H1 (cell line): ENCODE measurements around the gene TAAR8. TPM values are rescaled to one million over a fixed set of nuclear protein-coding genes. Genes with fewer than 3 reads are reported as not detected.

Source experiments
- CHD2 ChIP-seq: IDR thresholded peaks from 2 replicates; pipeline ENCODE4 v1.6.1; 2012; ENCODE audit warnings: low read length, improper control_type of control experiment
- CREB1 ChIP-seq: IDR thresholded peaks from 2 replicates; pipeline ENCODE4 v1.6.1; 2012; ENCODE audit warnings: inconsistent platforms
- CTBP2 ChIP-seq: IDR thresholded peaks from 2 replicates; pipeline ENCODE4 v1.7.0; 2011; ENCODE audit warnings: borderline replicate concordance, mild to moderate bottlenecking, moderate library complexity, mixed read lengths, low read length; ENCODE audit not compliant: insufficient read depth, insufficient read length
- CTCF ChIP-seq, 3 experiments: IDR thresholded peaks; 1 replicate in 2 of 3; 2 replicates in 1 of 3; pipeline versions ENCODE4 v1.5.1 to v1.6.1; 2011; ENCODE audit warnings: low read length in 3 of 3, mild to moderate bottlenecking in 3 of 3, inconsistent platforms in 2 of 3, low read depth in 1 of 3, moderate library complexity in 1 of 3; ENCODE audit not compliant: insufficient read depth in 1 of 3; ENCODE audit errors: control extremely low read depth in 1 of 3
- EP300 ChIP-seq, 2 experiments: IDR thresholded peaks; 1 replicate in 1 of 2; 2 replicates in 1 of 2; pipeline ENCODE4 v1.6.1; 2011 to 2012; ENCODE audit warnings: low read depth in 2 of 2, low read length in 2 of 2, mild to moderate bottlenecking in 2 of 2, borderline replicate concordance in 1 of 2, inconsistent platforms in 1 of 2, moderate library complexity in 1 of 2
- JUND ChIP-seq: IDR thresholded peaks from 2 replicates; pipeline ENCODE4 v1.6.1; 2011; ENCODE audit warnings: mild to moderate bottlenecking, improper control_type of control experiment, low read length
- POLR2AphosphoS5 ChIP-seq: IDR thresholded peaks from 2 replicates; pipeline ENCODE4 v1.6.1; 2011; ENCODE audit warnings: low read depth, low read length
- SIX5 ChIP-seq: IDR thresholded peaks from 2 replicates; pipeline ENCODE4 v1.6.1; 2011; ENCODE audit warnings: mild to moderate bottlenecking, low read depth, low read length
- SP2 ChIP-seq: IDR thresholded peaks from 2 replicates; pipeline ENCODE4 v1.6.1; 2012; ENCODE audit warnings: mild to moderate bottlenecking, low read length, inconsistent platforms
- SRF ChIP-seq: IDR thresholded peaks from 2 replicates; pipeline ENCODE4 v1.6.1; 2011; ENCODE audit warnings: mild to moderate bottlenecking, low read depth, low read length, moderate library complexity
- polyA plus RNA-seq, 7 experiments: library from polyadenylated mRNA; depleted of rRNA in 3 of 7; stranded (reverse) in 5 of 7; unstranded in 2 of 7; fragments of >200 nt in 5 of 7; fragments of 200-250 nt in 2 of 7; gene quantifications; 1 replicate in 5 of 7; 2 replicates in 1 of 7; 4 replicates in 1 of 7; pipeline versions ENCODE4 v1.2.1 to v1.2.3, GENCODE V29; 2011 to 2013; ENCODE audit warnings: missing spikeins in 2 of 7, mixed read lengths in 2 of 7
- total RNA-seq: library from RNA; stranded (reverse); fragmentation: NEBNext Ultra II Directional; extraction: Animal tissue kit (Norgen Biotek cat#: 25700); gene quantifications from 2 replicates; pipeline ENCODE4 v1.2.1, GENCODE V29; 2021

The TAAR8 gene
- total and polyA plus RNA-seq, 2 of the 8 experiments (the other 6 are each of a cell fraction or from before 2014, with no cell fraction given), result not detected

- TF ChIP-seq EP300 (IDR thresholded peaks at IDR 0.05; ENCODE audit: borderline replicate concordance in 1 of 2, low read depth in 2 of 2, low read length in 2 of 2), result no peak
- TF ChIP-seq CHD2, result no peak
- no peak for TF ChIP-seq CREB1
- TF ChIP-seq SIX5, result no peak
- TF ChIP-seq JUND, result no peak
- no peak for TF ChIP-seq CTCF (IDR thresholded peaks at IDR 0.05; ENCODE audit: control extremely low read depth in 1 of 3, insufficient read depth in 1 of 3, low read depth in 1 of 3, low read length in 3 of 3)
- no peak for TF ChIP-seq CTBP2
- TF ChIP-seq SRF, result no peak
- no peak for TF ChIP-seq POLR2AphosphoS5
- no peak for TF ChIP-seq SP2
- TF ChIP-seq, all 59 proteins: peak for 0
Observed at GRCh38 chr6:132512342-132512637, 40.2 kb upstream of the TAAR8 start (continued).
